ENCODE results near the gene NRIP1. TPM values are rescaled to one million over a fixed set of nuclear protein-coding genes. Genes with fewer than 3 reads are reported as not detected.

NRIP1 gene
- total and polyA plus RNA-seq, 8 donors, result 22.6 to 30.5 (median 27.6) TPM

- no peak for DNase-seq
- Histone ChIP-seq H3K4me3 (no peak overlapping the region), H3K9me3 (no peaks in the 10 kb centered on the region), H3K27ac (no peak overlapping the region), H3K36me3 (no peaks in the 10 kb centered on the region), H3K4me1 (peaks cover 16 to 73% of the 10 kb centered on the region in 2 donors), H3K27me3 (no peaks in the 10 kb centered on the region)
- no peak for TF ChIP-seq CTCF (IDR thresholded peaks at IDR 0.05)
- ATAC-seq, result no peak
- intact Hi-C loops (cut with DNase I), result no loop called here
These were observed 11.3 kb downstream of the NRIP1 start for GRCh38 chr21:15053500-15053899.

GRCh38 chr21:15052459-15052763, 12.4 kb downstream of the NRIP1 start:
- DNase-seq (no peak), ATAC-seq (no peak)
- intact Hi-C loops (cut with DNase I), result no loop called here
- TF ChIP-seq CTCF (IDR thresholded peaks at IDR 0.05), result no peak
- Histone ChIP-seq H3K27me3 (no peaks in the 10 kb centered on the region), H3K36me3 (no peaks in the 10 kb centered on the region), H3K4me3 (no peak overlapping the region), H3K4me1 (peaks cover 6 to 62% of the 10 kb centered on the region in 2 donors), H3K27ac (no peak overlapping the region), H3K9me3 (no peaks in the 10 kb centered on the region)

- ATAC-seq, result no peak
- Histone ChIP-seq H3K4me1 (peaks cover 4 to 56% of the 10 kb centered on the region in 2 donors), H3K9me3 (no peaks in the 10 kb centered on the region), H3K27me3 (no peaks in the 10 kb centered on the region), H3K4me3 (no peak overlapping the region), H3K27ac (no peak overlapping the region), H3K36me3 (no peaks in the 10 kb centered on the region)
- intact Hi-C loops (cut with DNase I), result no loop called here
- TF ChIP-seq CTCF (IDR thresholded peaks at IDR 0.05), result no peak
- DNase-seq, result no peak
These were observed 12.9 kb downstream of the NRIP1 start for GRCh38 chr21:15051644-15052458.

- H3K27me3 ChIP-seq, result no peaks in the 10 kb centered on the region
- TF ChIP-seq CTCF (IDR thresholded peaks at IDR 0.05), result no peak
- H3K9me3 ChIP-seq, result no peaks in the 10 kb centered on the region
- H3K4me3 ChIP-seq, result no peak overlapping the region
- DNase-seq (no peak), ATAC-seq (no peak)
- peaks cover 4 to 46% of the 10 kb centered on the region in 2 donors for H3K4me1 ChIP-seq
- H3K36me3 ChIP-seq, result no peaks in the 10 kb centered on the region
- intact Hi-C loops (cut with DNase I), result no loop called here
- no peak overlapping the region for H3K27ac ChIP-seq
These were observed 14.0 kb downstream of the NRIP1 start for GRCh38 chr21:15050568-15051377.

GRCh38 chr21:15045017-15045416, 19.8 kb downstream of the NRIP1 start:
- H3K4me3 ChIP-seq, result no peak overlapping the region
- no peak for TF ChIP-seq CTCF (IDR thresholded peaks at IDR 0.05)
- DNase-seq (no peak), ATAC-seq (no peak)
- intact Hi-C loops (cut with DNase I), result no loop called here
- H3K9me3 ChIP-seq, result no peaks in the 10 kb centered on the region
- no peak overlapping the region for H3K27ac ChIP-seq
- peaks cover 4 to 8% of the 10 kb centered on the region in 2 donors for H3K4me1 ChIP-seq
- no peaks in the 10 kb centered on the region for H3K36me3 ChIP-seq
- no peaks in the 10 kb centered on the region for H3K27me3 ChIP-seq
